Erythroblast (primary cell): ENCODE results near the gene HOXC6.

ENCODE experiments used
- GATA1 ChIP-seq: IDR thresholded peaks from 2 replicates; pipeline ENCODE4 v1.6.1; 2011; ENCODE audit warnings: low read depth, mild to moderate bottlenecking, control low read depth, low read length, moderate library complexity
- POLR2A ChIP-seq: IDR thresholded peaks from 2 replicates; pipeline ENCODE4 v1.6.1; 2011; ENCODE audit warnings: mild to moderate bottlenecking, low read length

- no peak for TF ChIP-seq POLR2A
- no peak for TF ChIP-seq GATA1
These were observed 24.3 kb downstream of the HOXC6 start for GRCh38 chr12:54052438-54053002.
